PC-3 (cell line): Measurements from ENCODE around the gene GLRX. TPM values are rescaled to one million over a fixed set of nuclear protein-coding genes. Genes with fewer than 3 reads are reported as not detected.

Source experiments
- ATAC-seq: fragments of 200-7000 bp; cut with Tn5 transposase; 2 replicates; pipeline ENCODE4 v1.9.1; 2020; ENCODE audit warnings: mild to moderate bottlenecking, moderate library complexity
- BruUV-seq: library from RNA; stranded (reverse); fragments of 400-500 nt; replicated peaks from 2 replicates; lab custom pipeline; 2021; lab: Mats Ljungman, UMichigan
- CTCF ChIA-PET: fragments of 300-600 bp; sonication (Branson Sonifier 250); formaldehyde crosslinking; loops from one replicate; lab custom pipeline; 2022; ENCODE audit warnings: antibody characterized with exemption; lab: Charles Lee
- POLR2A ChIA-PET: fragments of 300-600 bp; sonication (Branson Sonifier 250); formaldehyde crosslinking; loops from one replicate; lab custom pipeline; 2022; ENCODE audit warnings: antibody characterized with exemption; ENCODE audit not compliant: unreplicated experiment; lab: Charles Lee
- DNase-seq: peaks from one replicate; pipeline ENCODE4 v3.0.0-alpha.2; 2015
- H2AFZ ChIP-seq: fragments of 300-600 bp; sonication (generic); 2 replicates; pipeline ENCODE4 v1.6.0; 2016; ENCODE audit warnings: antibody characterized with exemption, low read length
- H3F3A ChIP-seq: fragments of 300-600 bp; sonication (generic); one replicate; pipeline ENCODE4 v1.6.0; 2017; ENCODE audit warnings: antibody characterized with exemption, low read length, control low read depth, mild to moderate bottlenecking; ENCODE audit not compliant: unreplicated experiment
- H3K27ac ChIP-seq: fragments of 300-600 bp; sonication (generic); 2 replicates; pipeline ENCODE4 v1.5.1; 2016; ENCODE audit warnings: mild to moderate bottlenecking, low read length
- H3K27me3 ChIP-seq: fragments of 300-600 bp; sonication (generic); 2 replicates; pipeline ENCODE4 v1.6.1; 2016; ENCODE audit warnings: low read length, mixed read lengths
- H3K36me3 ChIP-seq: fragments of 300-600 bp; sonication (generic); 2 replicates; pipeline ENCODE4 v1.6.1; 2016; ENCODE audit warnings: low read depth, mixed run types, low read length, mixed read lengths
- H3K4me1 ChIP-seq: fragments of 300-600 bp; sonication (generic); 2 replicates; pipeline ENCODE4 v1.5.1; 2016; ENCODE audit warnings: low read length; ENCODE audit not compliant: insufficient read depth
- H3K4me2 ChIP-seq: fragments of 300-600 bp; sonication (generic); 2 replicates; pipeline ENCODE4 v1.6.0; 2016; ENCODE audit warnings: low read length
- H3K4me3 ChIP-seq: fragments of 300-600 bp; sonication (generic); 2 replicates; pipeline ENCODE4 v1.5.1; 2016; ENCODE audit warnings: mild to moderate bottlenecking, low read length, mixed read lengths
- H3K79me2 ChIP-seq: fragments of 300-600 bp; sonication (generic); 2 replicates; pipeline ENCODE4 v1.6.1; 2017; ENCODE audit warnings: low read length, mixed read lengths
- H3K9ac ChIP-seq: fragments of 300-600 bp; sonication (generic); 2 replicates; pipeline ENCODE4 v1.6.0; 2016; ENCODE audit warnings: mild to moderate bottlenecking, low read length
- H3K9me2 ChIP-seq: fragments of 300-600 bp; sonication (generic); replicated peaks from 2 replicates; pipeline ENCODE4 v1.6.1; 2016; ENCODE audit warnings: mixed run types, low read length, mixed read lengths
- H3K9me3 ChIP-seq: fragments of 300-600 bp; sonication (generic); 2 replicates; pipeline ENCODE4 v1.6.1; 2016; ENCODE audit warnings: low read length, mixed read lengths
- H4K20me1 ChIP-seq: fragments of 300-600 bp; sonication (generic); 2 replicates; pipeline ENCODE4 v1.6.1; 2016; ENCODE audit warnings: low read length, mixed read lengths
- CTCF ChIP-seq: fragments of 300-600 bp; sonication (generic); conservative IDR thresholded peaks from 2 replicates; pipeline ENCODE4 v1.5.1; 2017; ENCODE audit warnings: antibody characterized with exemption, low read depth, mild to moderate bottlenecking, low read length
- EZH2 ChIP-seq: fragments of 300-600 bp; sonication (generic); IDR thresholded peaks from one replicate; pipeline ENCODE4 v1.6.1; 2017; ENCODE audit warnings: antibody characterized with exemption, mild to moderate bottlenecking, low read length; ENCODE audit not compliant: unreplicated experiment
- EZH2phosphoT487 ChIP-seq: fragments of 300-600 bp; sonication (generic); IDR thresholded peaks from 2 replicates; pipeline ENCODE4 v1.6.1; 2018; ENCODE audit warnings: mild to moderate bottlenecking, antibody characterized with exemption, low read length, borderline replicate concordance
- intact Hi-C: fragments of 100-400 bp; cut with micrococcal nuclease; formaldehyde crosslinking; loops from 2 replicates; pipeline ENCODE4 v1.9.0; 2023
- total RNA-seq: library from RNA; depleted of rRNA; stranded (reverse); fragments of >200 nt; gene quantifications from 2 replicates; pipeline ENCODE4 v1.2.3, GENCODE V29; 2014

GLRX gene
- total RNA-seq, 1 experiment from 2014 or later, result 27.4 TPM

GRCh38 chr5:95823738-95824609 is 1.4 kb upstream of the GLRX start:
- no peaks in the 10 kb centered on the region for H3K9me3 ChIP-seq
- TF ChIP-seq EZH2, result no peak
- no peak for TF ChIP-seq EZH2phosphoT487
- no peak for TF ChIP-seq CTCF
- intact Hi-C loops, result loop anchor here (1.0 to 10.0 kb wide), 3 partner anchors 23 to 269 kb away; partner anchors contain the start of genes ARSK, RHOBTB3 and SKIC3
- H3K27me3 ChIP-seq, result no peaks in the 10 kb centered on the region
- peak; percentile 59 for ATAC-seq
- no peaks in the 10 kb centered on the region for H3K9me2 ChIP-seq
- no peaks in the 10 kb centered on the region for H4K20me1 ChIP-seq
- H3K4me2 ChIP-seq, result peak overlapping the region; percentile 87
- H3F3A ChIP-seq, result peaks cover 6% of the 10 kb centered on the region
- peak overlapping the region; percentile 73 for H3K4me3 ChIP-seq
- H3K4me1 ChIP-seq, result peaks cover 22% of the 10 kb centered on the region
- H2AFZ ChIP-seq, result peak overlapping the region; percentile 71
- H3K9ac ChIP-seq, result peak overlapping the region; percentile 72
- BruUV-seq, result no TSS peak
- peak overlapping the region; percentile 96 for H3K27ac ChIP-seq
- ChIA-PET CTCF (interaction anchor here (0.6 to 2.6 kb wide), 4 partner anchors 20 to 192 kb away, joined by 3 to 15 read pairs (median 3); no protein-coding TSS in a partner anchor), POLR2A (interaction anchor here (0.6 to 1.0 kb wide), 5 partner anchors 11 to 269 kb away, joined by 3 to 5 read pairs (median 4); partner anchors contain the start of gene ARSK)
- DNase-seq, result peak; percentile 92
- peaks cover 30% of the 10 kb centered on the region for H3K79me2 ChIP-seq
- no peaks in the 10 kb centered on the region for H3K36me3 ChIP-seq

- peaks cover 27% of the 10 kb centered on the region for H3K4me1 ChIP-seq
- intact Hi-C loops, result loop anchor here (1.0 to 10.0 kb wide), 3 partner anchors 24 to 268 kb away; partner anchors contain the start of genes ARSK, RHOBTB3 and SKIC3
- ATAC-seq, result no peak
These were observed 752 bp upstream of the GLRX start for GRCh38 chr5:95823218-95823737.

More at GRCh38 chr5:95823218-95823737, 752 bp upstream of the GLRX start:
- TF ChIP-seq EZH2phosphoT487 (no peak), CTCF (no peak), EZH2 (no peak)
- Histone ChIP-seq H3K4me3 (peak overlapping the region; percentile 73), H3K9me3 (no peaks in the 10 kb centered on the region), H3K79me2 (peaks cover 37% of the 10 kb centered on the region), H3K9me2 (no peaks in the 10 kb centered on the region), H3K27me3 (no peaks in the 10 kb centered on the region), H3K9ac (peak overlapping the region; percentile 69), H3K36me3 (no peaks in the 10 kb centered on the region), H3K4me2 (peak overlapping the region; percentile 87), H3F3A (peaks cover 6% of the 10 kb centered on the region), H3K27ac (peak overlapping the region; percentile 96), H2AFZ (no peak overlapping the region), H4K20me1 (no peaks in the 10 kb centered on the region)
- no peak for DNase-seq
- ChIA-PET CTCF (interaction anchor here (0.8 to 2.6 kb wide), 3 partner anchors 20 to 42 kb away, joined by 3 to 15 read pairs (median 3); no protein-coding TSS in a partner anchor), POLR2A (interaction anchor here (0.6 to 1.1 kb wide), 10 partner anchors 11 to 839 kb away, joined by 3 to 8 read pairs (median 4); partner anchors contain the start of gene CAST)
- TSS peak; percentile 90 for BruUV-seq
